GM23338 (cell line): ENCODE measurements around the gene MAP4K4.

Experiments
- CREB1 ChIP-seq: fragments of 250-450 bp; sonication (Bioruptor Pico); IDR thresholded peaks from 2 replicates; pipeline ENCODE4 v1.5.0; 2020; ENCODE audit warnings: low read depth, mild to moderate bottlenecking, moderate library complexity
- CTCF ChIP-seq, 2 experiments: fragments of 200-600 bp in 1 of 2; sonication (generic) in 1 of 2; conservative IDR thresholded peaks; 2 replicates each; pipeline versions ENCODE4 v1.5.1 to v1.6.1; 2016 to 2017; ENCODE audit warnings: antibody characterized with exemption in 2 of 2, low read depth in 2 of 2, mild to moderate bottlenecking in 2 of 2, moderate library complexity in 1 of 2
- ETS1 ChIP-seq: IDR thresholded peaks from 2 replicates; pipeline ENCODE4 v1.6.1; 2016; ENCODE audit warnings: antibody characterized with exemption
- EZH2 ChIP-seq: fragments of 200-600 bp; sonication (generic); IDR thresholded peaks from one replicate; pipeline ENCODE4 v1.8.0; 2017; ENCODE audit warnings: antibody characterized with exemption, mild to moderate bottlenecking, low read depth; ENCODE audit not compliant: unreplicated experiment
- EZH2phosphoT487 ChIP-seq: fragments of 200-600 bp; sonication (generic); IDR thresholded peaks from one replicate; pipeline ENCODE4 v1.8.1; 2018; ENCODE audit warnings: antibody characterized with exemption; ENCODE audit not compliant: unreplicated experiment
- JUNB ChIP-seq: IDR thresholded peaks from one replicate; pipeline ENCODE4 v1.6.1; 2016; ENCODE audit warnings: antibody characterized with exemption; ENCODE audit not compliant: unreplicated experiment
- POLR2AphosphoS5 ChIP-seq: IDR thresholded peaks from 2 replicates; pipeline ENCODE4 v1.6.1; 2016; ENCODE audit warnings: antibody characterized with exemption, low read depth
- REST ChIP-seq: IDR thresholded peaks from one replicate; pipeline ENCODE4 v1.6.1; 2018; ENCODE audit warnings: antibody characterized with exemption; ENCODE audit not compliant: unreplicated experiment
- ZNF114 ChIP-seq: fragments of 250-450 bp; sonication (Bioruptor Pico); IDR thresholded peaks from 2 replicates; pipeline ENCODE4 v1.5.0; 2020; ENCODE audit warnings: mild to moderate bottlenecking, moderate library complexity
- ZNF331 ChIP-seq: fragments of 250-450 bp; sonication (Bioruptor Pico); IDR thresholded peaks from 2 replicates; pipeline ENCODE4 v1.5.0; 2020; ENCODE audit warnings: low read depth, mild to moderate bottlenecking, moderate library complexity

- TF ChIP-seq ETS1 = no peak
- no peak for TF ChIP-seq CTCF (conservative IDR thresholded peaks at IDR 0.05; ENCODE audit: low read depth in 2 of 2)
- no peak for TF ChIP-seq EZH2phosphoT487
- TF ChIP-seq POLR2AphosphoS5 = no peak
- no peak for TF ChIP-seq EZH2
- no peak for TF ChIP-seq JUNB
- no peak for TF ChIP-seq CREB1 (CRISPR knock-in tag)
- no peak for TF ChIP-seq REST
- TF ChIP-seq ZNF331 (CRISPR knock-in tag) = no peak
- TF ChIP-seq ZNF114 (CRISPR knock-in tag) = no peak
Measured at GRCh38 chr2:101812226-101812625, 114.7 kb downstream of the MAP4K4 start.
